ENCODE data around the gene BAZ1B.
"Not testable (repeated sequence)": the region's sequence is repeated elsewhere in the genome, so short reads cannot be mapped to it uniquely, and the experiment has no call there.

Gene BAZ1B

DNA sequence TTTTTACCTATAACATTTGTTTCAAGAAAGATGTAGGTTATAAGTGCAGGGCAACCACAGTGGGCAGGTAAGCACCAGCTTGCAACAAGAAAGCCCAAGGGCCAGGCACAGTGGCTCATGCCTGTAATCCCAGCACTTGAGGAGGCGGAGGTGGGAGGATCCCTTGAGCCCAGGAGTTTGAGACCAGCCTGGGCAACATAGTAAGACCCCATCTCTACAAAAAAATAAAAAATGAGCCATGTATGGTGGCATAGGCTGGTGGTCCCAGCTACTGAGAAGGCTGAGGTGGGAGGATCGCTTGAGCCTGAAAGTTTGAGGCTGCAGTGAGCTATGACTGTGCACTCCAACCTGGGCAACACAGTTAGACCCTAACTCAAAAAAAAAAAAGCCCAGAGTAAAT, 22.6 kb upstream of the BAZ1B start:
- DNase-seq (ENCODE audit: low read depth in 2 of 2, low spot score in 1 of 2), result no peak

- DNase-seq (ENCODE audit: low read depth in 2 of 2, low spot score in 1 of 2), result no peak
Measured at GRCh38 chr7:73541722-73542121, 19.6 kb upstream of the BAZ1B start.

GRCh38 chr7:73539709-73540108, 17.6 kb upstream of the BAZ1B start:
- DNase-seq (ENCODE audit: low read depth in 2 of 2, low spot score in 1 of 2), result no peak

DNA sequence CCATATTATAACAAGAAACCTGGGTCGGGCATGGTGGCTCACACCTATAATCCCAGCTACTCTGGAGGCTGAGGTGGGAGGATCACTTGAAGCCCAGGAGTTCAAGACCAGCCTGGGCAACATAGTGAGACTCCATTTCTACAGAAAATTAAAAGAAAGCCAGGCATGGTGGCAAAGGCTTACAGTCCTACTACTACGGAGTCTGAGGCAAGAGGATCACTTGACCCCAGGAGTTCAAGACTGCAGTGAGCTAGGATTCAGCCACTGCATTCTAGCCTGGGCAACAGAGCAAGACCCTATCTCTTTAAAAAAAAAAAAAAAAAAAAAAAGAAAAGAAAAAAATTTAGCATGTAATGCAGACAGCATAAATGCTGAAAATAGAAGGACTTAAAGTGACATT, 16.4 kb upstream of the BAZ1B start:
- DNase-seq (ENCODE audit: low read depth in 2 of 2, low spot score in 1 of 2), result not testable (repeated sequence)

DNA sequence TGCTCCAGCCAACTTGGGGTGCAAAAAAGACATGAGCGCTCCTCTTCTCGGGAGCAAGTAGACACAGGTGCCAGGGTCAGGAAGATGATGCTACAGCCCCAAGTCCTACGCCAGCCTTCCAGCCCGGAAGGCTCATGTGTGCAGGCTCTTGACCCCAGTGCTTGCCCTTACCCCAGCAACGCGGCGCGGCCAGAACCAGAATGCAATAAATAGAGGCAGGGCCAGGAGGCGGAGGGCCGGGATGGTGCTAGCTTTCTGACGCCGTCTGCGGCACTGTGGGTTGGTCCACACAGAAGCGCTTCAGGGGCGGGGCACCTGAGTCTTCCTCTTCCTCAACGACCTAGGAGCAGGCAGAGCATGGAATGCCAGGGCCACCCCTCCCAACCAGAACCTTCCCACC, 15.0 kb upstream of the BAZ1B start:
- no peak for DNase-seq (ENCODE audit: low read depth in 2 of 2, low spot score in 1 of 2)

GRCh38 chr7:73536479-73536878, 14.4 kb upstream of the BAZ1B start:
- no peak for DNase-seq (ENCODE audit: low read depth in 2 of 2, low spot score in 1 of 2)

DNA sequence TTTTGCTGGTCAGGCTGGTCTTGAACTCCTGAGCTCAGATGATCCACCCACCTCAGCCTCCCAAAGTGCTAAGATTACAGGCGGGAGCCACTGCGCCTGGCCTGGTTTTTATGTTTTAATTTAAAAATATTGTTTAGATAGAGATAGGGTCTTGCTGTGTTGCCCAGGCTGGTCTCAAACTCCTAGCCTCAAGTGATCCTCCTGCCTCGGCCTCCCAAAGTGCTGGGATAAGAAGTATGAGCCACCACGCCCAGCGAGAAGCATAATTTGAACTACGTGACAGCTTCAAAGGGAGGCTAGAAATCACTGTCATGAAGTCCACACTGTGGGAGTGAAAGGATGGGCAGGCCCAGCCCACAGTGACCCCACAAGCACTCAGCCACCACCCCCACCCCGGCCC, 13.8 kb upstream of the BAZ1B start:
- DNase-seq (ENCODE audit: low read depth in 2 of 2, low spot score in 1 of 2), result not testable (repeated sequence)

DNA sequence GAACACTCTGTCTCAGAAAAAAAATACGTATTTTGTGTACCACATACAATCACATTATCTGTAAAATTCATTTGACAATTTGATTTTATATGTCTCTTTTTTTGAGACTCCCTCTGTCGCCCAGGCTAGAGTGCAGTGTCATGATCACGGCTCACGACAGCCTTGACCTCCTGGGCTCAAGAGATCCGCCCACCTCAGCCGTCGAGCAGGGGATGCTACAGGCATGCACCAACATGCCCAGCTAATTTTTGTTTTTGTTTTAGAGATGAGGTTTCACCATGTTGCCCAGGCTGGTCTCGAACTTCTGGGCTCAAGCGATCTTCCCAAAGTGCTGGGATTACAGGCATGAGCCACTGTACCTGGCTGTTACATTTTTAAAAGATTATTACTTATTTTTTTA, 11.6 kb upstream of the BAZ1B start:
- no peak for DNase-seq (ENCODE audit: low read depth in 2 of 2, low spot score in 1 of 2)

DNA sequence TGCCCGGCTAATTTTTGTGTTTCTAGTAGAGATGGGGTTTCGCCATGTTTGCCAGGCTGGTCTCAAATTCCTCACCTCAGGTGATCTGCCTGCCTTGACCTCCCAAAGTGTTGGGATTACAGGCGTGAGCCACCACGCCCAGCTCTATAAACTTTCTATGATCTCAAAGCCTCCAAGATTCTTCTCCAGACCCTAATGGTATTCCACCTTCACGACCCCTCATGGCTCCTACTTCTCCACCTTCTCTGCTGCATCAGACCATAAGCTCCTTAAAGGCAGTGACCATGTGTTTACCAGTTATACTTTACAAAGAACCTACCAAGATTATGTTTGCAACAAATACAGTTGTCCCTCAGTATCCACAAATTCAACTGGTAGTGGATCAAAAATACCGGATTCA, 10.1 kb upstream of the BAZ1B start:
- no peak for DNase-seq (ENCODE audit: low read depth in 2 of 2, low spot score in 1 of 2)

- no peak for DNase-seq (ENCODE audit: low read depth in 2 of 2, low spot score in 1 of 2)
Measured at GRCh38 chr7:73530800-73531199, 8.7 kb upstream of the BAZ1B start.

DNA sequence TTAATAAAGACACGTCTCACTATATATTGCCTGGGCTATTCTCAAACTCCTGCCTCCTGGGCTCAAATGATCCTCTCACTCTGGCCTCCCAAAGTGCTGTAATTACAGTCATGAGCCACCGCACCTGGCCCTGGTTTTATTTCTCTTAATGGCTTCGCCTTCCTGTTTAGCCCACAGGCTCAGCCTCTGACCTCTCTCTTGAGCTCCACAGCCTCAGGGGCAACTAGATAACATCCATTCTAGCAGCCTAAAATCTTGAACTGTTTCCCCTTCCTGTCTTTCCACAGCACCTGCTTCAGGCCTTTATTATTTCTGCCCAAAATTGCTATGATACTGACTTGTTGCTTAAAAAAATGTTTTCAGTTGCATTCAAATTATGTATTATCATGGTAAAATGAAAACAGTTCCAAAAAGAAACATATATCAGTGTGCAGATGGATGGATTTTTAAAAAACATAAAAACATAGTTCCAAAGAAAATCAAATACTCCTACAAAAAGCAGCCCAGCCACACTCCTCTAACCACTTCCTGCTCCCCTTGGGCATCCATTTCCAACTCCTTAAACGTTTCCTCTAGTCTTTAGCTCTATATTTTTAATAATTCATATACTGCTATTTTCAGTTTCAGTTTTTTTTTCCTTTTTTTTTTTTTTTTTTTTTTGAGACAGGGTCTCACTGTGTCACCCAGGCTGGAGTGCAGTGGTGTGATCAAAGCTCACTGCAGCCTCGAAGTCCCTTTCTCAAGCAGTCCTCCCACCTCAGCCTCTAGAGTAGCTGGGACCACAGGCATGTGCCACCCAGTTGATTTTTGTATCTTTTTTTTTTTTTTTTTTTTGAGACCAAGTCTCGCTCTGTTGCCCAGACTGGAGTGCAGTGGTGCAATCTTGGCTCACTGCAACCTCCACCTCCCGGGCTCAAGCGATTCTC, 5.1 kb upstream of the BAZ1B start:
- DNase-seq (ENCODE audit: low read depth in 2 of 2, low spot score in 1 of 2), result no peak

DNA sequence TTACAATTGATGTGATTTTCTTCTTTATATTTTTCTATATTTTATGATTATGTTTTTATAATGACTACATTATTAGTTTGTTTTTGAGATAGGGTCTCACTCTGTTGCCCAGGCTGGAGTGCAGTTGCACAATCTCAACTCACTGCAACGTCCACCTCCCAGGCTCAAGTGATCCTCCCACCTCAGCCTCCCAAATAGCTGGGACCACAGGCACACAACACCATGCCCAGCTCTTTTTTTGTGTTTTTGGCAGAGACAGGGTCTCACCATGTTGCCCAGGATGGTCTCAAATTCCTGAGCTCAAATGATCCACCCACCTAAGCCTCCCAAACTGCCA, 4.0 kb upstream of the BAZ1B start:
- not testable (repeated sequence) for DNase-seq (ENCODE audit: low read depth in 2 of 2, low spot score in 1 of 2)

DNA sequence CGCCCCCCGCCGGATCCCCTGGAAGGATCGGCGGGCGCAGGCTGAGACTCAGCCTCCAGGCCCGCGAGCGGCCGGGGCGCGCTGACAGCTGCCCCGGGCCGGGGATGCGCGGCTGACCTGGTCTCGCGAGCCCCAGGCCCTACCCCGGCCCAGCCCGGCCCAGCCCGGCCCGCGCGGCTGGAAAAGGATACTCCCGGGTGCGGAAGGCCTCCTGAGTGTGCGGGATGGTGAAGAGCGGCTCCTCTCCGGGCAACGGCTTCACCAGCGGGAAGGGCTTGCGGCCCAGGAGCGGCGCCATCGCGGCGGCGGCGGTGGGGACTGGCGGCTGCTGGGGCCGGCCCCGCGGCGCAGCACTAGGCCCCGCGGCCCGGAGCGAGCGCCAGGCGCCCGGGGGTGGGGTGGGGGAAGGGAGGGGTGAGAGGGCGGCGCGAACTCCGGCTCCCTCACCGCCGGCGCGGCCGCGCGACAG, 423 bp downstream of the BAZ1B start:
- DNase-seq (ENCODE audit: low read depth in 2 of 2, low spot score in 1 of 2), result peak in 1 of 2 donors; percentile 13

DNA sequence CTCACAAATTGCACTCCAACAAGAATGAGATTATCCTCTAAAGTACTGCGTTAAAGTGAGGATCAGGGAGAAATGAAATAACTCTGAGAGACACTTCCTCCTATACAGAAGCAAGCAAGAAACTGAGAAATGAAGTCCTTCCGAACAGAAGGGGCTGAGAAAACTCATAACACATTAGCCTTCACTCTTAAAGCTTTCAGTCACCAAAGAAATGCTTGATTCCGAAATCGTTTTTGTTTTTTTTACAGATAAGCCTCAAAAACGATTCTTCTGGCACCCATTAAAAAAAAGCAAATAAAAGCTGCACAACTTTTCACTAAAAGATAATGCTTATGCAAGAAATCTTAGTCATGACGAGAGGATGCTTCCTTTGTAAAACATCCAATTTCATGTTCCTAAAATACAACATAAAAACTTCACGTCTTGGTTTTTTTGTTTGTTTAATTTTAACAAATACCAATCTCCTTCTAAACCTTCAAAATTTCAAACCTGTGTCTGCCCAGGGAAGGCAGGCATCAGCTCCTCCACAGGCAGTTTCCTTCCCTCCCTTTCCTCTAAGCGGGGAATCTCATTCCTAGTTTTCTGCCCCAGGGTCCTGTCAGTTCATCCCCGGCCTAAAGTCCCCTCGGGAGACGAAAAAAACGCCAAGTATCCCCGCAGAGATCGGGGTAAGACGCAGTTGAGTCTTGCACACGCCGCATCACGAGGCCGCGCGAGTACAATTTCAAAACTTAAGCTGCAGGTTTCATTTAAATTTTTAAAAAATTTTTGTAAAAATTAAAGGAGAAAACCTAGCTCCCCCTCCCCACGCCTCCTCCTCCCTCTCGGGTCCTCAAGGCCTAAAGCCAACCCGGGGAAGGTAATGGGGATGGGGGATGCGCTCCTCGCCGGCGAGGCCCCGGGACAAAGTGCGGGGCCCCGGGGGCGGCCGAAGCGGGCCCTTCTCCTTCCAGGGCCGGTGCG, 1.1 kb downstream of the BAZ1B start:
- DNase-seq (ENCODE audit: low read depth in 2 of 2, low spot score in 1 of 2), result no peak

GRCh38 chr7:73519867-73520672, 2.0 kb downstream of the BAZ1B start:
- no peak for DNase-seq (ENCODE audit: low read depth in 2 of 2, low spot score in 1 of 2)

DNA sequence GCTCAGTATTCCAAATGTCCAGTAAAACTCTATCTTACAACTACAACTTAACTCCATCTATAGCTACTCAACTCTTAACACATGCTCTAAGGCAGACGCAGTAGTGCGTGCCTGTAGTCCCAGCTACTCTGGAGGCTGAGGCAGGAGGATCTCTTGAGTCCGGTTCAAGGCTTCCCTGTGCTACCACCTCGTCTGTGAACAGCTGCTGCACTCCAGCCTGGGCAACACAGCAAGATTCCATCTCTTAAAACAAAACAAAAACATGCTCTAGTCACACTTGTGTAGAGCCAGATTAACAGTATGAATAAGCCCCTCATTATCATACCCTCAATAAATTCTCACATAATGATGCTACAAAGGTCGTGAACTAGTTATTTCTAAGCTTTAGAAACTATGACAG, 3.6 kb downstream of the BAZ1B start:
- DNase-seq (ENCODE audit: low read depth in 2 of 2, low spot score in 1 of 2), result no peak

GRCh38 chr7:73517241-73517995, 4.7 kb downstream of the BAZ1B start:
- DNase-seq (ENCODE audit: low read depth in 2 of 2, low spot score in 1 of 2), result no peak

DNA sequence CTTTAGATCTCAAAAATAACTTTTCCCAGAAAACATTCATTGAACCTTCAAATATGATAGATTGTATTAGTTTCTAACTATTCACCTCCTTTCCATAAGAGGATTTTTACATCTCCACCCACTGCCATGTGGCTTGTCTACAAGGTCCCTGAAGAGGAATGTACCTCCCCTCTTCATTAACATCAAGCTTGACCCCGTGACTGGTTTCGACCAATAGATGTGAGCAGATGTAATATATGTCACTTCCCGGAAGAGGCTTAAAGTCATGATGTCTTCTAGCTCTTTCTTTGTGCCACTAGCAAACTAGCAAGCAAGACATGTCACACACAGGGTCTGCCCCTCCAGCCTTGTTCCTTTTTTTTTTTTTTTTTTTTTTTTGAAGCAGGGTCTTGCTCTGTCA, 6.9 kb downstream of the BAZ1B start:
- DNase-seq (ENCODE audit: low read depth in 2 of 2, low spot score in 1 of 2), result no peak

DNA sequence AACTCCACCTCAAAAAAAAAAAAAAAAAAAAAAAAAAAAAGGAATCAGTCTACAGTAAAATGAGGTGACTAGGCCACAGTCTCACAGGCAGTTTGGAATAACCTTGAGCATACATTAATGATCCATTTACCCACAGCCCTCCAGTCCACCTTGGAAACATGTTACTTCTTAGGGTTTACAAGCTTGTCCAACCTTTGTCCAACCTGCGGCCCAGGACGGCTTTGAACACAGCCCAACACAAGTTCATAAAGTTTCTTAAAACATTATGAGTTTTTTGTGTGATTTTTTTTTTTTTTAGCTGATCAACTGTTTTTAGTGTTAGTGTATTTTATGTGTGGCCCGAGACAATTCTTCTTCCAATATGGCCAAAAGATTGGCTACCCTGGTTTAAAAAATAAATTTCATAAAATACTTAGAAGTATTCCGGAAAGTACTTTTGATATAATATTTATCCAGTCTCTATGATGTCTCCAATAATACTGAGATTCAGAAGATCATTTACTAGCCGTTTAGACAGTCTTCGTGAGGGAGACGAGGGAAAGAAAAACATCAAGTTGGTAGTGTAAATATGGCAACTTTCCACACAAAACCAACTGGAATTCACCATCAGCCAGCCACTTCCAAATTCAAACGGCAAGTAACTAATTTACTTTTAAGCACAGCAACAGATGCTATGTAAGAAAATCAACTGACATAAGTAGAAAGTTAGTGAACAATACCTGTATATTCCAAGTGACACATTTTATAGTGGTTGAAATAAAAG, 9.9 kb downstream of the BAZ1B start:
- DNase-seq (ENCODE audit: low read depth in 2 of 2, low spot score in 1 of 2), result no peak

DNA sequence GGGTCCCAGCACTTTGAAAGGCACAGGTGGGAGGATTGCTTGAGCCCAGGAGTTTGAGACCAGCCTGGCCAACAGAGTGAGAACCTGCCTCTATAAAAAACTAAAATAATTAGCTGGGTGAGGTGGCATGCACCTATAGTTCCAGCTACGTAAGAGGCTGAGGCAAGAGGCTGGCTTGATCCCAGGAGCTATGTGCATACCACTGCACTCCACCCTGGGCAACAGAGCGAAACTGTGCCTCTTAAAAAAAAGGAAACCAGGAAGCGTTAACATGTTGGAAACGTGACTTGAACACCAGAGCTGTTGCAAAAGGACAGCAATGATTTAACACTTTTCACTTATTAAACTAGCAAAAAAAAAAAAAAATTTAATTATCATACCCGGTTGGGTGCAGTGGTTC, 12.6 kb downstream of the BAZ1B start:
- DNase-seq (ENCODE audit: low read depth in 2 of 2, low spot score in 1 of 2), result no peak
